Measurements from ENCODE around the gene TNFRSF14.
"Not testable (repeated sequence)": the region's sequence is repeated elsewhere in the genome, so short reads cannot be mapped to it uniquely, and the experiment has no call there.

Gene TNFRSF14

GRCh38 chr1:2548068-2548589 lies 8.0 kb upstream of the TNFRSF14 start:
- Histone ChIP-seq H3K4me3 (peak overlapping the region; percentile 42 to 67 (median 48)), H3K27ac (peak overlapping the region; percentile 57 to 100 (median 94))

GRCh38 chr1:2549367-2550029 lies 6.7 kb upstream of the TNFRSF14 start:
- peak overlapping the region; percentile 79 to 100 (median 94) for H3K27ac ChIP-seq
- H3K4me3 ChIP-seq = peak overlapping the region in 1 of 7 experiments; percentile 58

GRCh38 chr1:2550309-2550861 lies 5.8 kb upstream of the TNFRSF14 start:
- peak overlapping the region in 6 of 21 experiments; percentile 15 to 97 (median 61) for H3K27ac ChIP-seq
- H3K4me3 ChIP-seq = not testable (repeated sequence)

- H3K27ac ChIP-seq, H3K4me3 ChIP-seq: not testable (repeated sequence)
Measured at GRCh38 chr1:2551544-2551943, 4.6 kb upstream of the TNFRSF14 start.

GRCh38 chr1:2552189-2552588 lies 4.0 kb upstream of the TNFRSF14 start:
- H3K4me3 ChIP-seq = no peak overlapping the region
- H3K27ac ChIP-seq = no peak overlapping the region

- not testable (repeated sequence) for H3K27ac ChIP-seq, H3K4me3 ChIP-seq
Measured at GRCh38 chr1:2553076-2553475, 3.1 kb upstream of the TNFRSF14 start.

- Histone ChIP-seq H3K27ac (peak overlapping the region in 9 of 21 experiments; percentile 26 to 100 (median 90)), H3K4me3 (no peak overlapping the region)
Measured at GRCh38 chr1:2553871-2554620, 2.1 kb upstream of the TNFRSF14 start.

- H3K4me3 ChIP-seq = peak overlapping the region in 5 of 7 experiments; percentile 39 to 88 (median 55)
- peak overlapping the region; percentile 47 to 100 (median 95) for H3K27ac ChIP-seq
Measured at GRCh38 chr1:2554621-2555387, 1.4 kb upstream of the TNFRSF14 start.

- Histone ChIP-seq H3K4me3 (peak overlapping the region; percentile 39 to 88 (median 58)), H3K27ac (peak overlapping the region; percentile 81 to 100 (median 95))
Measured at GRCh38 chr1:2555634-2556276, 416 bp upstream of the TNFRSF14 start.

GRCh38 chr1:2556678-2557481 lies 709 bp downstream of the TNFRSF14 start:
- Histone ChIP-seq H3K27ac (peak overlapping the region; percentile 81 to 100 (median 95)), H3K4me3 (peak overlapping the region; percentile 39 to 88 (median 58))

GRCh38 chr1:2557482-2558400 lies 1.6 kb downstream of the TNFRSF14 start:
- peak overlapping the region; percentile 81 to 100 (median 95) for H3K27ac ChIP-seq
- H3K4me3 ChIP-seq = peak overlapping the region; percentile 39 to 88 (median 58)

GRCh38 chr1:2558420-2558819 lies 2.2 kb downstream of the TNFRSF14 start:
- peak overlapping the region in 2 of 21 experiments; percentile 95 to 96 for H3K27ac ChIP-seq

GRCh38 chr1:2558861-2559260 lies 2.7 kb downstream of the TNFRSF14 start:
- no peak overlapping the region for H3K4me3 ChIP-seq
- no peak overlapping the region for H3K27ac ChIP-seq

More at GRCh38 chr1:2558420-2558819, 2.2 kb downstream of the TNFRSF14 start:
- H3K4me3 ChIP-seq = no peak overlapping the region

- Histone ChIP-seq H3K4me3 (no peak overlapping the region), H3K27ac (no peak overlapping the region)
Measured at GRCh38 chr1:2559509-2560298, 3.5 kb downstream of the TNFRSF14 start.

GRCh38 chr1:2560299-2561073 lies 4.3 kb downstream of the TNFRSF14 start:
- no peak overlapping the region for H3K27ac ChIP-seq
- H3K4me3 ChIP-seq = no peak overlapping the region

GRCh38 chr1:2561446-2561845 lies 5.3 kb downstream of the TNFRSF14 start:
- no peak overlapping the region for H3K4me3 ChIP-seq

More at GRCh38 chr1:2561446-2561845, 5.3 kb downstream of the TNFRSF14 start:
- no peak overlapping the region for H3K27ac ChIP-seq

Measured in skin epidermis (tissue), 12 donors.